GM12891 (cell line): ENCODE results near the gene TLR10.

Experiments
- POLR2A ChIP-seq: IDR thresholded peaks from 2 replicates; pipeline ENCODE4 v1.6.1; 2011; ENCODE audit warnings: low read depth, low read length, control low read depth
- POLR2AphosphoS5 ChIP-seq: IDR thresholded peaks from 2 replicates; pipeline ENCODE4 v1.6.1; 2011; ENCODE audit warnings: low read depth, low read length, control low read depth
- POU2F2 ChIP-seq: IDR thresholded peaks from 2 replicates; pipeline ENCODE4 v1.6.1; 2011; ENCODE audit warnings: low read depth, mild to moderate bottlenecking, control low read depth, low read length, moderate library complexity

DNA sequence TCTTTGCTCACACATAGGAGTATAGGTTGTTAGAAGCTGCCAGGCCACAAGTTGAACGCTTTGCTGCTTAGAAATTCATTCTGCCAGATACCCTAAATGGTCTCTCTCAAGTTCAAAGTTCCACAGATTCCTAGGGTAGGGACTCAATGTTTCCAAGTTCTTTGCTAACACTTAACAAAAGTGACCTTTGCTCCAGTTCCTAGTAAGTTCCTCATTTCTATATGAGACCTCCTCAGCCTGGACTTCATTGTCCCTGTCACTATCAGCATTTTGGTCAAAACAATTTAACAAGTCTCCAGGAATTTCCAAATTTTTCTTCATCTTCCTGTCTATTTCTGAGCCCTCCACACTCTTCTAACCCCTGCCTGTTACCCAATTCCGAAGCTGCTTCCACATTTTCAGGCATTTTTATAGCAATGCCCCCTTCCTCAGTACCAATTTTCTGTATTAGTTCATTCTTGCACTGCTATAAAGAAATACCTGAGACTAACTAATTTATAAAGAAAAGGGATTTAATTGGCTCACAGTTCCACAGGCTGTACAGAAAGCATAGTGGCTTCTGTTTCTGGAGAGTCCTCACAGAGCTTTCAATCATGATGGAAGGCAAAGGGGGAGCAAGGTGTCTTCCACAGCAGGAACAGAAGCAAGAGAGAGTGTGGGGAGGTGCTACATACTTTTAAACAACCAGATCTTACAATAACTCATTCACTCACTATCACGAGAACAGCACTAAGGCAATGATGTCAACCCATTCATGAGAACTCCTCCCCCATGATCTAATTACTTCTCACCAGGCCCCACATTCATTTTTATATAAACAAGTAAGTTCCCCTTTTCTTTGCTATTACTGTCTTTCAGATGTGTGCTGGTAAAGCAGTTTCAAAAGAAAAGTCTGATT lies 33.3 kb upstream of the TLR10 start:
- TF ChIP-seq POLR2A (peak; percentile 88), POU2F2 (no peak), POLR2AphosphoS5 (peak; percentile 79; the same call in 1 of the 2 replicates)
